Measurements from ENCODE around the gene FAM83E.

GRCh38 chr19:48609571-48610108 lies 5.2 kb downstream of the FAM83E start:
- TF ChIP-seq GATA2 (IDR thresholded peaks at IDR 0.05; ENCODE audit: low read depth, low read length) (no peak), GATA3 (IDR thresholded peaks at IDR 0.05; ENCODE audit: low read depth, low read length) (no peak)
